Measurements from ENCODE around the gene KHDRBS2.

DNA sequence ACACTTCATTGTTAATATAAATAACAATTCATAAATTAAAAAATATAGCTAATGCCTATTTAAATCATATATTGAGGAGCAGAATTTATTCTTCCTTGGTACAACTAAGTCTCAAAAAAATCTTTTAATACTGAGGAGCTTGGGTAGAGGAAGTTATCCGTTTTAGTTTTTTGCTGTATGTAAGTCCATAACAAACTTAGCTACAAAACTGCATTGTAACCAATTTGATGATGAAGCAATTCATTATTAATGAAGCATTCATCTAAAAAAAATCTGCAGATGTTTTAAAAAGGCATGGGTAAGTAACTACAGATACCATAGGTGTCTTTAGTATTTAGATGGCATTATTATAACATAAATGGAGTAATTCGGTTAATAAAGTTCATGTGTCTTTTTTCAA, 1.3 kb downstream of the KHDRBS2 start:
- TF ChIP-seq EZH2phosphoT487 (IDR thresholded peaks at IDR 0.05; ENCODE audit: unreplicated experiment) (no peak), POLR2AphosphoS5 (IDR thresholded peaks at IDR 0.05; ENCODE audit: low read depth) (no peak), JUNB (IDR thresholded peaks at IDR 0.05; ENCODE audit: unreplicated experiment) (no peak)
- TF ChIP-seq, protein P1, sequence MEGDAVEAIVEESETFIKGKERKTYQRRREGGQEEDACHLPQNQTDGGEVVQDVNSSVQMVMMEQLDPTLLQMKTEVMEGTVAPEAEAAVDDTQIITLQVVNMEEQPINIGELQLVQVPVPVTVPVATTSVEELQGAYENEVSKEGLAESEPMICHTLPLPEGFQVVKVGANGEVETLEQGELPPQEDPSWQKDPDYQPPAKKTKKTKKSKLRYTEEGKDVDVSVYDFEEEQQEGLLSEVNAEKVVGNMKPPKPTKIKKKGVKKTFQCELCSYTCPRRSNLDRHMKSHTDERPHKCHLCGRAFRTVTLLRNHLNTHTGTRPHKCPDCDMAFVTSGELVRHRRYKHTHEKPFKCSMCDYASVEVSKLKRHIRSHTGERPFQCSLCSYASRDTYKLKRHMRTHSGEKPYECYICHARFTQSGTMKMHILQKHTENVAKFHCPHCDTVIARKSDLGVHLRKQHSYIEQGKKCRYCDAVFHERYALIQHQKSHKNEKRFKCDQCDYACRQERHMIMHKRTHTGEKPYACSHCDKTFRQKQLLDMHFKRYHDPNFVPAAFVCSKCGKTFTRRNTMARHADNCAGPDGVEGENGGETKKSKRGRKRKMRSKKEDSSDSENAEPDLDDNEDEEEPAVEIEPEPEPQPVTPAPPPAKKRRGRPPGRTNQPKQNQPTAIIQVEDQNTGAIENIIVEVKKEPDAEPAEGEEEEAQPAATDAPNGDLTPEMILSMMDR (conservative IDR thresholded peaks at IDR 0.05; ENCODE audit: low read depth in 2 of 2), result no peak
- TF ChIP-seq, protein P2, sequence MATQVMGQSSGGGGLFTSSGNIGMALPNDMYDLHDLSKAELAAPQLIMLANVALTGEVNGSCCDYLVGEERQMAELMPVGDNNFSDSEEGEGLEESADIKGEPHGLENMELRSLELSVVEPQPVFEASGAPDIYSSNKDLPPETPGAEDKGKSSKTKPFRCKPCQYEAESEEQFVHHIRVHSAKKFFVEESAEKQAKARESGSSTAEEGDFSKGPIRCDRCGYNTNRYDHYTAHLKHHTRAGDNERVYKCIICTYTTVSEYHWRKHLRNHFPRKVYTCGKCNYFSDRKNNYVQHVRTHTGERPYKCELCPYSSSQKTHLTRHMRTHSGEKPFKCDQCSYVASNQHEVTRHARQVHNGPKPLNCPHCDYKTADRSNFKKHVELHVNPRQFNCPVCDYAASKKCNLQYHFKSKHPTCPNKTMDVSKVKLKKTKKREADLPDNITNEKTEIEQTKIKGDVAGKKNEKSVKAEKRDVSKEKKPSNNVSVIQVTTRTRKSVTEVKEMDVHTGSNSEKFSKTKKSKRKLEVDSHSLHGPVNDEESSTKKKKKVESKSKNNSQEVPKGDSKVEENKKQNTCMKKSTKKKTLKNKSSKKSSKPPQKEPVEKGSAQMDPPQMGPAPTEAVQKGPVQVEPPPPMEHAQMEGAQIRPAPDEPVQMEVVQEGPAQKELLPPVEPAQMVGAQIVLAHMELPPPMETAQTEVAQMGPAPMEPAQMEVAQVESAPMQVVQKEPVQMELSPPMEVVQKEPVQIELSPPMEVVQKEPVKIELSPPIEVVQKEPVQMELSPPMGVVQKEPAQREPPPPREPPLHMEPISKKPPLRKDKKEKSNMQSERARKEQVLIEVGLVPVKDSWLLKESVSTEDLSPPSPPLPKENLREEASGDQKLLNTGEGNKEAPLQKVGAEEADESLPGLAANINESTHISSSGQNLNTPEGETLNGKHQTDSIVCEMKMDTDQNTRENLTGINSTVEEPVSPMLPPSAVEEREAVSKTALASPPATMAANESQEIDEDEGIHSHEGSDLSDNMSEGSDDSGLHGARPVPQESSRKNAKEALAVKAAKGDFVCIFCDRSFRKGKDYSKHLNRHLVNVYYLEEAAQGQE (IDR thresholded peaks at IDR 0.05; ENCODE audit: unreplicated experiment), result no peak
- TF ChIP-seq, protein P3, sequence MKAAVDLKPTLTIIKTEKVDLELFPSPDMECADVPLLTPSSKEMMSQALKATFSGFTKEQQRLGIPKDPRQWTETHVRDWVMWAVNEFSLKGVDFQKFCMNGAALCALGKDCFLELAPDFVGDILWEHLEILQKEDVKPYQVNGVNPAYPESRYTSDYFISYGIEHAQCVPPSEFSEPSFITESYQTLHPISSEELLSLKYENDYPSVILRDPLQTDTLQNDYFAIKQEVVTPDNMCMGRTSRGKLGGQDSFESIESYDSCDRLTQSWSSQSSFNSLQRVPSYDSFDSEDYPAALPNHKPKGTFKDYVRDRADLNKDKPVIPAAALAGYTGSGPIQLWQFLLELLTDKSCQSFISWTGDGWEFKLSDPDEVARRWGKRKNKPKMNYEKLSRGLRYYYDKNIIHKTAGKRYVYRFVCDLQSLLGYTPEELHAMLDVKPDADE (IDR thresholded peaks at IDR 0.05), result no peak
- TF ChIP-seq, protein P4, sequence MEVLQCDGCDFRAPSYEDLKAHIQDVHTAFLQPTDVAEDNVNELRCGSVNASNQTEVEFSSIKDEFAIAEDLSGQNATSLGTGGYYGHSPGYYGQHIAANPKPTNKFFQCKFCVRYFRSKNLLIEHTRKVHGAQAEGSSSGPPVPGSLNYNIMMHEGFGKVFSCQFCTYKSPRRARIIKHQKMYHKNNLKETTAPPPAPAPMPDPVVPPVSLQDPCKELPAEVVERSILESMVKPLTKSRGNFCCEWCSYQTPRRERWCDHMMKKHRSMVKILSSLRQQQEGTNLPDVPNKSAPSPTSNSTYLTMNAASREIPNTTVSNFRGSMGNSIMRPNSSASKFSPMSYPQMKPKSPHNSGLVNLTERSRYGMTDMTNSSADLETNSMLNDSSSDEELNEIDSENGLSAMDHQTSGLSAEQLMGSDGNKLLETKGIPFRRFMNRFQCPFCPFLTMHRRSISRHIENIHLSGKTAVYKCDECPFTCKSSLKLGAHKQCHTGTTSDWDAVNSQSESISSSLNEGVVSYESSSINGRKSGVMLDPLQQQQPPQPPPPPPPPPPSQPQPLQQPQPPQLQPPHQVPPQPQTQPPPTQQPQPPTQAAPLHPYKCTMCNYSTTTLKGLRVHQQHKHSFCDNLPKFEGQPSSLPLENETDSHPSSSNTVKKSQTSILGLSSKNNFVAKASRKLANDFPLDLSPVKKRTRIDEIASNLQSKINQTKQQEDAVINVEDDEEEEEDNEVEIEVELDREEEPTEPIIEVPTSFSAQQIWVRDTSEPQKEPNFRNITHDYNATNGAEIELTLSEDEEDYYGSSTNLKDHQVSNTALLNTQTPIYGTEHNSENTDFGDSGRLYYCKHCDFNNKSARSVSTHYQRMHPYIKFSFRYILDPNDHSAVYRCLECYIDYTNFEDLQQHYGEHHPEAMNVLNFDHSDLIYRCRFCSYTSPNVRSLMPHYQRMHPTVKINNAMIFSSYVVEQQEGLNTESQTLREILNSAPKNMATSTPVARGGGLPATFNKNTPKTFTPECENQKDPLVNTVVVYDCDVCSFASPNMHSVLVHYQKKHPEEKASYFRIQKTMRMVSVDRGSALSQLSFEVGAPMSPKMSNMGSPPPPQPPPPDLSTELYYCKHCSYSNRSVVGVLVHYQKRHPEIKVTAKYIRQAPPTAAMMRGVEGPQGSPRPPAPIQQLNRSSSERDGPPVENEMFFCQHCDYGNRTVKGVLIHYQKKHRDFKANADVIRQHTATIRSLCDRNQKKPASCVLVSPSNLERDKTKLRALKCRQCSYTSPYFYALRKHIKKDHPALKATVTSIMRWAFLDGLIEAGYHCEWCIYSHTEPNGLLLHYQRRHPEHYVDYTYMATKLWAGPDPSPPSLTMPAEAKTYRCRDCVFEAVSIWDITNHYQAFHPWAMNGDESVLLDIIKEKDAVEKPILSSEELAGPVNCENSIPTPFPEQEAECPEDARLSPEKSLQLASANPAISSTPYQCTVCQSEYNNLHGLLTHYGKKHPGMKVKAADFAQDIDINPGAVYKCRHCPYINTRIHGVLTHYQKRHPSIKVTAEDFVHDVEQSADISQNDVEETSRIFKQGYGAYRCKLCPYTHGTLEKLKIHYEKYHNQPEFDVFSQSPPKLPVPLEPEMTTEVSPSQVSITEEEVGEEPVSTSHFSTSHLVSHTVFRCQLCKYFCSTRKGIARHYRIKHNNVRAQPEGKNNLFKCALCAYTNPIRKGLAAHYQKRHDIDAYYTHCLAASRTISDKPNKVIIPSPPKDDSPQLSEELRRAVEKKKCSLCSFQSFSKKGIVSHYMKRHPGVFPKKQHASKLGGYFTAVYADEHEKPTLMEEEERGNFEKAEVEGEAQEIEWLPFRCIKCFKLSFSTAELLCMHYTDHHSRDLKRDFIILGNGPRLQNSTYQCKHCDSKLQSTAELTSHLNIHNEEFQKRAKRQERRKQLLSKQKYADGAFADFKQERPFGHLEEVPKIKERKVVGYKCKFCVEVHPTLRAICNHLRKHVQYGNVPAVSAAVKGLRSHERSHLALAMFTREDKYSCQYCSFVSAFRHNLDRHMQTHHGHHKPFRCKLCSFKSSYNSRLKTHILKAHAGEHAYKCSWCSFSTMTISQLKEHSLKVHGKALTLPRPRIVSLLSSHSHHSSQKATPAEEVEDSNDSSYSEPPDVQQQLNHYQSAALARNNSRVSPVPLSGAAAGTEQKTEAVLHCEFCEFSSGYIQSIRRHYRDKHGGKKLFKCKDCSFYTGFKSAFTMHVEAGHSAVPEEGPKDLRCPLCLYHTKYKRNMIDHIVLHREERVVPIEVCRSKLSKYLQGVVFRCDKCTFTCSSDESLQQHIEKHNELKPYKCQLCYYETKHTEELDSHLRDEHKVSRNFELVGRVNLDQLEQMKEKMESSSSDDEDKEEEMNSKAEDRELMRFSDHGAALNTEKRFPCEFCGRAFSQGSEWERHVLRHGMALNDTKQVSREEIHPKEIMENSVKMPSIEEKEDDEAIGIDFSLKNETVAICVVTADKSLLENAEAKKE (CRISPR knock-in tag; IDR thresholded peaks at IDR 0.05), result no peak

All from GM23338 (cell line).